Stimulated activated naive CD8-positive, alpha-beta T cell treated with anti-CD3 and anti-CD28 coated beads, Interleukin-15, Interleukin-2, amounts not matched to agents 100 U/mL and 50 U/mL, for 24 hours (primary cell): ENCODE measurements around the gene HLA-DRB5.
A peak's percentile ranks its signal among the peaks of the same experiment; 100 is the strongest.
"Not testable (repeated sequence)": the region's sequence is repeated elsewhere in the genome, so short reads cannot be mapped to it uniquely, and the experiment has no call there.

Source experiments
- ATAC-seq: fragments of 150-1000 bp; cut with Tn5 transposase; one replicate; pipeline ENCODE4 v1.10.0; 2021
- DNase-seq: peaks from one replicate; pipeline ENCODE4 v3.0.0; 2021

HLA-DRB5 gene

GRCh38 chr6:32529697-32530430, at the start of gene HLA-DRB5:
Gene HLA-DRB5 (minus strand): TSS chr6:32530287. CDS start chr6:32530224, 63 bp downstream.
- peak; percentile 18 for DNase-seq
- ATAC-seq = peak; percentile 49

GRCh38 chr6:32578962-32579361, 48.9 kb upstream of the HLA-DRB5 start:
- no peak for DNase-seq
- ATAC-seq = no peak

DNA sequence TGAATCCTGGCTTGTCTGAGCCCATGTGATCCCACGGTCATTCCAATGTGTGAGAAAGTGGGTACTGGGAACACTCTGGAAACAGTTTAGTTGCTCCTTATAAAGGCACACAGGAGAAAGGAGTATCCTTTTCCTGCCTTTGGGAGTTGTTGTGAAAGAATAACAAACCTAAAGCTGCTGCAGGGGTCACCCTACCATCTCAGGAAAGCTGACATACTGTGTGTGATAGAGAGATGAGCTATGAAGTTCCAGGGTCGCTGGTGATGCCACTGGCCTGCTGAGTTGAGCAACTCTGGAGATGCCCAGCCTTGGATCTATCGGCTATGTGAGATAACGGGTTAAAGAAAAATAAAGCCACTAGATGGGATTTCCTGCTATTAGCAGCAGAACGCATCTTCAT, 47.4 kb upstream of the HLA-DRB5 start:
- not testable (repeated sequence) for ATAC-seq, DNase-seq

GRCh38 chr6:32576250-32576649, 46.2 kb upstream of the HLA-DRB5 start:
- no peak for ATAC-seq
- DNase-seq = no peak

DNA sequence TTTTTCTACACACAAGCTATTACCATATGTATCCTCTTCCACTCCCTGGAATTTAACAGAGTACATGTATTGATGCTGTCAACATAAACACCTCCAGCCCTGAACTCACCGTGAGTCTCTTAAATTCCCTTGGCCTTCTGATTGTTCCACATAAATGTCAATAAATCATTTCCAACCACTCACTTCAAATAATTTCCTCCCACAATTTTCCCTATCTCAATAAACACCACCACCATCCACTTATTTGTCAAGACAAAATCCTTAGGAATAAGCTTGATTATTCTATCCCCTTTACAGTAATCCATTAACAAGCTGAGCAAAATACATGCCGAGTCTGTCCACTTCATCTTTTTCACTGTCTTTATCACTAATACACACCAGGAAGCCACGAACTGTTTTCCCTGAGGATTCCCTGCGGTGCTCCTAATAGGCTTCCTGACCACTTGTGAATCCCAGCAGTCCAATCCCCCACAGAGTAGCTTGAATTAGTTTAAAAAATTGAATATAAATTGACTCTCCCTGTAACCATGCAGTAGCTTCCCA, 40.3 kb upstream of the HLA-DRB5 start:
- no peak for ATAC-seq
- DNase-seq = no peak

- DNase-seq = no peak
- no peak for ATAC-seq
Measured at GRCh38 chr6:32568561-32568960, 38.5 kb upstream of the HLA-DRB5 start.

DNA sequence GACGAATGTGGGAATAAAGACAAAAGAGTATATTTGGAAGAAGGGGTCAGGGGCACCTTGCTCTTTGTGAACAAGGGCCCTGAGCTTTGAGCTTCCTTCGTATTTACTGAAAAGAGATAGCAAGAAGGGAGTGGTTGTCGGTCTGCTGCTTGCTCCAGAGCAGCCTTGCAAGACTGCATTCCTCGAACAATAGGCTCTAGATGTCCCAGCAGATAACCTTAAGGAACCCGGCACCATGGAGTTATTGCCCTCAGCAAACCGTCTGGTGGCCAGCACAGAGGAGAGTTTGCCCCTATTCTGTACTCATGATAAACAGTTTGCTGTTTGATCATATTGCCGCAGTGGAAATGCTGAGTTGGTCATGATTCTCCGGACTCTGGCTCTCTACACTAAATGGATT, 36.9 kb upstream of the HLA-DRB5 start:
- DNase-seq = no peak
- no peak for ATAC-seq

- DNase-seq (no peak), ATAC-seq (no peak)
Measured at GRCh38 chr6:32565511-32565910, 35.4 kb upstream of the HLA-DRB5 start.

DNA sequence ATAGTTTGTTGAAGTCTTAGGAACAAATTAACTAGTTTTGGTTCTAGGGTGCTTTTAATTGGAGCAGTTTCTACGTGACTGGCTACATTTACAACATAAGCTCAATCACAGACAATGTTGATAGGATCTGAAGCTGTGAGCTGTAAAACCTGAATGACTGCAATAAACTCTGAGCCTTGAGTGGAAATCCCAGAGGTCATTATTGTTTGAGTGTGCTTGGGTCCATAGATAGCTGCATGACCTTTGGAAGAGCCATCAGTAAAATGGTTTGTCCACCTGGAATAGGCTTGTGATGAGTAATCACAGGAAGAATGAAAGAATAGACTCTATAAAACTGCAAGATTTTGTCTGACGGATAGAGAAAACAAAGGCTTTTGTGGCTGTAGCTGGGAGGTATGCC, 32.9 kb upstream of the HLA-DRB5 start:
- ATAC-seq (no peak), DNase-seq (no peak)

- no peak for DNase-seq
Measured at GRCh38 chr6:32559747-32560146, 29.7 kb upstream of the HLA-DRB5 start.

GRCh38 chr6:32558426-32559057, 28.5 kb upstream of the HLA-DRB5 start:
- no peak for ATAC-seq

More at GRCh38 chr6:32559747-32560146, 29.7 kb upstream of the HLA-DRB5 start:
- no peak for ATAC-seq

GRCh38 chr6:32554116-32554965, 24.3 kb upstream of the HLA-DRB5 start:
- no peak for ATAC-seq

More at GRCh38 chr6:32558426-32559057, 28.5 kb upstream of the HLA-DRB5 start:
- DNase-seq = no peak

GRCh38 chr6:32553037-32553742, 23.1 kb upstream of the HLA-DRB5 start:
- no peak for DNase-seq
- ATAC-seq = no peak

More at GRCh38 chr6:32554116-32554965, 24.3 kb upstream of the HLA-DRB5 start:
- DNase-seq = no peak

- ATAC-seq (no peak), DNase-seq (no peak)
Measured at GRCh38 chr6:32551410-32551809, 21.3 kb upstream of the HLA-DRB5 start.

DNA sequence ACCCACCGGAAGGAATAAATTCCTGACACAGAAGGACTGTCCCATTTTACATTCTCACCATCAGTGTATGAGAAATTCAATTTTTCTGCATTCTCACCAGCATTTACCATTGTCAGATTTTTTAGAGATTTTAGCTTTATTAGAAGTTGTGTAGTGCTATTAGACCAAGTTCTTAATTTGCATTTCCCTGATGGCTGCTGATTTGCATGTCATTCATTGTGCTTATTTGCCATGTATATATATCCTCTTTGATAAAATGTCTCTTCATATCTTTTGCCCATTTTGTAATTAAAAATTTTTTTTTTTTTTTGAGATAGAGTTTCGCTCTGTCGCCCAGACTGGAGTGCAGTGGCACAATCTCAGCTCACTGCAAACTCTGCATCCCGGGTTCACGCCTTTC, 9.8 kb upstream of the HLA-DRB5 start:
- no peak for DNase-seq
- no peak for ATAC-seq

GRCh38 chr6:32530431-32530793, 325 bp upstream of the HLA-DRB5 start:
- ATAC-seq, DNase-seq: not testable (repeated sequence)

DNA sequence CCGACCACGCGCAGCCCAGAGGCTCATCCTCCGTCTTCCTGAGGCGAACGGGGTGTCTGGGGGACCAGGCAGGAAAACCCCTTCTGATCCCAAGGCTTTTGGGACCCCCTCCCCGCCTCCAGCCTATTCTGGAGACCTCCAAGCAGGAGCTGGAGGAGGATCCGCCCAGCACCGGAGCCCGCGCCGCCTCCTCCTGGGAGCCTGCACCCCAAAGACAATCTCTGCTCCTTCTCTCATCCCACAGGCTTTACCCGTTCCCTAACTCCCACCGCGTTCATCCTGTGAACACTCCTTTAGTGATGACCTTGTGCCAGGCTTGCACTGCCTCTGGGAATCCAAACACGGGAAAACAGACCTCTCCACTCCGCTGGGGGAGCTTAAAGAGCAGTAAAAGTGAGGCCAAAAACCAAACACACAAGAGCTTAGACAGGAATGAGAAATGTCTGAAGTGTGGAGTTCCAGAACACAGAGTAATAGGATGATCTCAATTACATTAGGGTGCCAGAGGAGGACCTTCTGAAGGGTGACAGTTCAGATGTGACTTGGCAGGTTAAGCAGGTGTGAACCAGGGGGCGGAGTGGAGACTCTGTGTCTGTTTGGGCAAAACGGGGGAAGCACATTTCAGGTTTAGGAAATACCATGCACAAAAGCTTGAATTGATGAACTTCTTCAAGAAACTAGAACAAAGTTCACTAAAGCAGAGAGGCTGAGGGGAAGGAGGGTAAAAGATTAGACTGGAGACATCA, 7.6 kb downstream of the HLA-DRB5 start:
- ATAC-seq (no peak), DNase-seq (no peak)

GRCh38 chr6:32519910-32520258, 10.2 kb downstream of the HLA-DRB5 start:
- ATAC-seq = no peak

DNA sequence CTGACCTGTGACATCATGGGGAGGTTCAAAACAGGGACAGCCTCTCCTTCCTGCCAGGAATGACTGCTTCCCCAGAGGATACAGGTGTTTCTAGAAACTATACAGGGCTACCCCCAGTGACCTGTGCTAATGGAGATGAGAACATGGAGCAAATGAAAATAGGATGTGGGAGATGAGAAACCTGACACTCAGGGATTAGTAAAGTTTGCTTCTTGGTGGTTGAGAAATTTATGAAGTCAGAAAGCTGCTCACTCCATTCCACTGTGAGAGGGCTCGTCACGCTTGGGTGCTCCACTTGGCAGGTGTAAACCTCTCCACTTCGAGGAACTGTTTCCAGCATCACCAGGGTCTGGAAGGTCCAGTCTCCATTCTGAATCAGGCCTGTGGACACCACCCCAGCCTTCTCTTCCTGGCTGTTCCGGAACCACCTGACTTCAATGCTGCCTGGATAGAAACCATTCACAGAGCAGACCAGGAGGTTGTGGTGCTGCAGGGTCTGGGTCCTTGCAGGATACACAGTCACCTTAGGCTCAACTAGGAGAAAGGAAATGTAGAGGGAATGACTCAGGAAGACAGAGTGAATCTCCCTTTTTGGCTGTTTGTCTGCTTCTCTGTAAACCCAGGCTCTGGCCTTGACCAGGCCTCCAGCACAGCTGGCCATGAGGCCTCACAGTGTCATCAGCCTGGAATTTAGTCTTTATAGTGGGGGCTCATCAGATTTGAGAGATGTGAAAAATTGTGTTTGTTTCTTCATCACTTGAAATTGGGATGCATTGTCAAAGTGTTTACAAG, 10.8 kb downstream of the HLA-DRB5 start:
- ATAC-seq (no peak), DNase-seq (no peak)

More at GRCh38 chr6:32519910-32520258, 10.2 kb downstream of the HLA-DRB5 start:
- DNase-seq = no peak
